GM12892 (cell line): ENCODE results near the gene ARHGAP32.

Source experiments
- POLR2A ChIP-seq: IDR thresholded peaks from 2 replicates; pipeline ENCODE4 v1.6.1; 2011; ENCODE audit warnings: low read depth, low read length, control low read depth
- POLR2AphosphoS5 ChIP-seq: IDR thresholded peaks from 2 replicates; pipeline ENCODE4 v1.6.1; 2011; ENCODE audit warnings: low read depth, low read length, control low read depth

GRCh38 chr11:129040934-129041333, 151.2 kb downstream of the ARHGAP32 start:
- TF ChIP-seq POLR2A, result no peak
- no peak for TF ChIP-seq POLR2AphosphoS5
